ENCODE measurements around the gene HS6ST1.

Gene HS6ST1

GRCh38 chr2:128282976-128283810 lies 35.5 kb downstream of the HS6ST1 start:
- H3K4ac ChIP-seq (ENCODE audit: low read depth in 1 of 2, low read length in 2 of 2), result peak overlapping the region in 1 of 2 experiments; percentile 18
- no peaks in the 10 kb centered on the region for H3K27me3 ChIP-seq (ENCODE audit: control insufficient read depth in 1 of 2, insufficient read depth in 1 of 2, low read length in 2 of 2)
- H3K4me3 ChIP-seq (ENCODE audit: insufficient read depth in 1 of 2, low read depth in 1 of 2, low read length in 2 of 2), result no peak overlapping the region
- no peak overlapping the region for H2BK15ac ChIP-seq (ENCODE audit: low read depth, poor library complexity, severe bottlenecking)
- no peak overlapping the region for H3K27ac ChIP-seq (ENCODE audit: low read length, poor library complexity, severe bottlenecking)
- no peak overlapping the region for H2BK12ac ChIP-seq (ENCODE audit: low read length in 2 of 2)
- H3K9ac ChIP-seq (ENCODE audit: low read length), result no peak overlapping the region
- H3K36me3 ChIP-seq (ENCODE audit: control insufficient read depth in 1 of 2, insufficient read depth in 2 of 2, low read depth in 1 of 2, low read length in 2 of 2), result peaks cover 0 to 62% of the 10 kb centered on the region in 2 experiments
- H2BK120ac ChIP-seq (ENCODE audit: low read depth, low read length), result no peak overlapping the region
- H4K8ac ChIP-seq (ENCODE audit: low read length), result no peak overlapping the region
- H2AK5ac ChIP-seq (ENCODE audit: low read length, severe bottlenecking), result no peak overlapping the region
- peak overlapping the region in 1 of 2 experiments; percentile 71 for H3K14ac ChIP-seq (ENCODE audit: low read length in 2 of 2)
- no peak for DNase-seq
- no peaks in the 10 kb centered on the region for H3K9me3 ChIP-seq (ENCODE audit: control insufficient read depth, low read length)
- peak overlapping the region; percentile 19 for H4K91ac ChIP-seq (ENCODE audit: low read length)
- H3K23ac ChIP-seq (ENCODE audit: low read length in 2 of 2), result no peak overlapping the region
- H3K4me1 ChIP-seq (ENCODE audit: control insufficient read depth, insufficient read depth, low read depth, low read length), result peaks cover 30% of the 10 kb centered on the region
- peaks cover 58% of the 10 kb centered on the region for H3K79me1 ChIP-seq (replicated peaks; ENCODE audit: low read length, poor library complexity, severe bottlenecking)
- H3K4me2 ChIP-seq (ENCODE audit: low read length, poor library complexity, severe bottlenecking), result no peak overlapping the region
- no peak overlapping the region for H2AFZ ChIP-seq (ENCODE audit: low read depth, low read length)
- WGBS, result 89% methylated on average over 8 of the region's 8 CpGs
- no peak overlapping the region for H3K18ac ChIP-seq (ENCODE audit: low read depth in 1 of 2, low read length in 2 of 2)
- no peak overlapping the region for H2BK5ac ChIP-seq (ENCODE audit: low read depth, low read length, poor library complexity, severe bottlenecking)

GRCh38 chr2:128282246-128282975 lies 36.3 kb downstream of the HS6ST1 start:
- Histone ChIP-seq H3K23ac (ENCODE audit: low read length in 2 of 2) (peak overlapping the region in 1 of 2 experiments; percentile 23), H3K4me2 (ENCODE audit: low read length, poor library complexity, severe bottlenecking) (no peak overlapping the region), H3K27me3 (ENCODE audit: control insufficient read depth in 1 of 2, insufficient read depth in 1 of 2, low read length in 2 of 2) (no peaks in the 10 kb centered on the region), H2BK12ac (ENCODE audit: low read length in 2 of 2) (peak overlapping the region in 1 of 2 experiments; percentile 60), H3K4me1 (ENCODE audit: control insufficient read depth, insufficient read depth, low read depth, low read length) (peaks cover 30% of the 10 kb centered on the region), H3K9ac (ENCODE audit: low read length) (no peak overlapping the region), H4K8ac (ENCODE audit: low read length) (no peak overlapping the region), H3K27ac (ENCODE audit: low read length, poor library complexity, severe bottlenecking) (no peak overlapping the region), H2BK15ac (ENCODE audit: low read depth, poor library complexity, severe bottlenecking) (no peak overlapping the region), H2BK120ac (ENCODE audit: low read depth, low read length) (no peak overlapping the region), H2BK5ac (ENCODE audit: low read depth, low read length, poor library complexity, severe bottlenecking) (no peak overlapping the region), H3K4me3 (ENCODE audit: insufficient read depth in 1 of 2, low read depth in 1 of 2, low read length in 2 of 2) (no peak overlapping the region), H3K4ac (ENCODE audit: low read depth in 1 of 2, low read length in 2 of 2) (peak overlapping the region in 1 of 2 experiments; percentile 18), H4K91ac (ENCODE audit: low read length) (no peak overlapping the region), H3K36me3 (ENCODE audit: control insufficient read depth in 1 of 2, insufficient read depth in 2 of 2, low read depth in 1 of 2, low read length in 2 of 2) (peaks cover 0 to 60% of the 10 kb centered on the region in 2 experiments), H3K79me1 (replicated peaks; ENCODE audit: low read length, poor library complexity, severe bottlenecking) (peaks cover 52% of the 10 kb centered on the region), H3K14ac (ENCODE audit: low read length in 2 of 2) (peak overlapping the region in 1 of 2 experiments; percentile 71), H3K18ac (ENCODE audit: low read depth in 1 of 2, low read length in 2 of 2) (peak overlapping the region in 1 of 2 experiments; percentile 71), H2AFZ (ENCODE audit: low read depth, low read length) (no peak overlapping the region), H2AK5ac (ENCODE audit: low read length, severe bottlenecking) (no peak overlapping the region), H3K9me3 (ENCODE audit: control insufficient read depth, low read length) (no peaks in the 10 kb centered on the region)
- WGBS, result 94% methylated on average over 24 of the region's 24 CpGs
- DNase-seq, result no peak

- Histone ChIP-seq H2BK12ac (ENCODE audit: low read length in 2 of 2) (peak overlapping the region in 1 of 2 experiments; percentile 48), H2AK5ac (ENCODE audit: low read length, severe bottlenecking) (no peak overlapping the region), H2AFZ (ENCODE audit: low read depth, low read length) (no peak overlapping the region), H3K4me1 (ENCODE audit: control insufficient read depth, insufficient read depth, low read depth, low read length) (peaks cover 33% of the 10 kb centered on the region), H3K4me2 (ENCODE audit: low read length, poor library complexity, severe bottlenecking) (no peak overlapping the region), H3K4me3 (ENCODE audit: insufficient read depth in 1 of 2, low read depth in 1 of 2, low read length in 2 of 2) (no peak overlapping the region), H3K9ac (ENCODE audit: low read length) (no peak overlapping the region), H3K23ac (ENCODE audit: low read length in 2 of 2) (peak overlapping the region in 1 of 2 experiments; percentile 23), H3K36me3 (ENCODE audit: control insufficient read depth in 1 of 2, insufficient read depth in 2 of 2, low read depth in 1 of 2, low read length in 2 of 2) (peaks cover 0 to 58% of the 10 kb centered on the region in 2 experiments), H3K27me3 (ENCODE audit: control insufficient read depth in 1 of 2, insufficient read depth in 1 of 2, low read length in 2 of 2) (no peaks in the 10 kb centered on the region), H3K27ac (ENCODE audit: low read length, poor library complexity, severe bottlenecking) (no peak overlapping the region), H2BK120ac (ENCODE audit: low read depth, low read length) (no peak overlapping the region), H2BK5ac (ENCODE audit: low read depth, low read length, poor library complexity, severe bottlenecking) (no peak overlapping the region), H4K91ac (ENCODE audit: low read length) (no peak overlapping the region), H3K79me1 (replicated peaks; ENCODE audit: low read length, poor library complexity, severe bottlenecking) (peaks cover 48% of the 10 kb centered on the region), H3K14ac (ENCODE audit: low read length in 2 of 2) (peak overlapping the region in 1 of 2 experiments; percentile 7), H3K18ac (ENCODE audit: low read depth in 1 of 2, low read length in 2 of 2) (peak overlapping the region in 1 of 2 experiments; percentile 35), H2BK15ac (ENCODE audit: low read depth, poor library complexity, severe bottlenecking) (no peak overlapping the region), H3K9me3 (ENCODE audit: control insufficient read depth, low read length) (no peaks in the 10 kb centered on the region), H4K8ac (ENCODE audit: low read length) (no peak overlapping the region), H3K4ac (ENCODE audit: low read depth in 1 of 2, low read length in 2 of 2) (no peak overlapping the region)
- no peak for DNase-seq
- WGBS, result 100% methylated on average over 2 of the region's 2 CpGs
Observed at GRCh38 chr2:128281852-128282245, 36.8 kb downstream of the HS6ST1 start.

DNA sequence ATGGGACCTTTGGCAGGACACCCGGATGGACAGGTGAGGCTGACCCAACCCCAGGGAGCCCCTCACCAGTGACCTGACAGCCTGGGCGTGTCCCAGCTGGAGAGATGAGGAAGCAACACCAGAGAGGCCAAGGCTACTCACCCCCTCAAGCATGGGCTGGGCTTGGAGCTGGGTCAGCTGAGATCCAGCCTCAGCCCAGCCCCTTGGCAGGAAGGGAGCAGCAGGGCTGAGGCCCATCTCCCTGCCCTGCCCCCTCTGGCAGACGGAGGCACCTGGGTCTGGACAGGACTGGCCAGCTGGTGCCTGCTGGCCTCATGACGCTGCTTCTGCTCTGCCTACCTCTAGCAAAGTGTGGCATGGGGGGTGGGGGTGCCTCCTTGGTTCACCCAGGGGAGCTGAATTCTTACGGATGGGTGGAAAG lies 37.8 kb downstream of the HS6ST1 start:
- Histone ChIP-seq H3K14ac (ENCODE audit: low read length in 2 of 2) (peak overlapping the region in 1 of 2 experiments; percentile 23), H3K23ac (ENCODE audit: low read length in 2 of 2) (no peak overlapping the region), H2BK5ac (ENCODE audit: low read depth, low read length, poor library complexity, severe bottlenecking) (no peak overlapping the region), H3K36me3 (ENCODE audit: control insufficient read depth in 1 of 2, insufficient read depth in 2 of 2, low read depth in 1 of 2, low read length in 2 of 2) (peaks cover under 1 to 56% of the 10 kb centered on the region in 2 experiments), H3K4ac (ENCODE audit: low read depth in 1 of 2, low read length in 2 of 2) (no peak overlapping the region), H3K27me3 (ENCODE audit: control insufficient read depth in 1 of 2, insufficient read depth in 1 of 2, low read length in 2 of 2) (no peaks in the 10 kb centered on the region), H3K79me1 (replicated peaks; ENCODE audit: low read length, poor library complexity, severe bottlenecking) (peaks cover 43% of the 10 kb centered on the region), H3K4me3 (ENCODE audit: insufficient read depth in 1 of 2, low read depth in 1 of 2, low read length in 2 of 2) (no peak overlapping the region), H3K9ac (ENCODE audit: low read length) (no peak overlapping the region), H2AK5ac (ENCODE audit: low read length, severe bottlenecking) (no peak overlapping the region), H3K18ac (ENCODE audit: low read depth in 1 of 2, low read length in 2 of 2) (peak overlapping the region; percentile 30 to 68), H3K9me3 (ENCODE audit: control insufficient read depth, low read length) (no peaks in the 10 kb centered on the region), H3K27ac (ENCODE audit: low read length, poor library complexity, severe bottlenecking) (no peak overlapping the region), H3K4me1 (ENCODE audit: control insufficient read depth, insufficient read depth, low read depth, low read length) (peaks cover 28% of the 10 kb centered on the region), H3K4me2 (ENCODE audit: low read length, poor library complexity, severe bottlenecking) (no peak overlapping the region), H4K91ac (ENCODE audit: low read length) (no peak overlapping the region), H2BK15ac (ENCODE audit: low read depth, poor library complexity, severe bottlenecking) (no peak overlapping the region), H2BK120ac (ENCODE audit: low read depth, low read length) (no peak overlapping the region), H4K8ac (ENCODE audit: low read length) (no peak overlapping the region), H2AFZ (ENCODE audit: low read depth, low read length) (no peak overlapping the region), H2BK12ac (ENCODE audit: low read length in 2 of 2) (peak overlapping the region in 1 of 2 experiments; percentile 89)
- DNase-seq, result no peak
- 86% methylated on average over 5 of the region's 5 CpGs for WGBS
